Lower leg skin (tissue), 4 donors: ENCODE data around the gene ADGRL3. TPM values are rescaled to one million over a fixed set of nuclear protein-coding genes. Genes with fewer than 3 reads are reported as not detected.

Source experiments
- DNase-seq, 2 donors: peaks; one replicate each; pipeline ENCODE4 v3.0.0-alpha.2; 2019; ENCODE audit warnings: low spot score in 2 of 2
- H3K4me3 ChIP-seq: fragments of 200-600 bp; sonication (generic); 2 replicates; pipeline ENCODE4 v1.5.1; 2017; ENCODE audit warnings: mild to moderate bottlenecking, low read depth; ENCODE audit not compliant: poor library complexity, severe bottlenecking
- CTCF ChIP-seq, 3 donors: fragments of 450-650 bp; IDR thresholded peaks; one replicate each; pipeline ENCODE4 v1.5.1; 2016; ENCODE audit warnings: antibody characterized with exemption in 3 of 3, mild to moderate bottlenecking in 3 of 3, moderate library complexity in 2 of 3
- POLR2A ChIP-seq, 2 donors: fragments of 450-650 bp; IDR thresholded peaks; one replicate each; pipeline ENCODE4 v1.6.1; 2016 to 2017; ENCODE audit warnings: antibody characterized with exemption in 2 of 2, mild to moderate bottlenecking in 1 of 2, moderate library complexity in 1 of 2
- WGBS, 2 donors: methylation state at CpG; one replicate each; pipeline ENCODE4 v1.1.5; 2018; 5-methylcytosine and 5-hydroxymethylcytosine counted together
- intact Hi-C: fragments of 100-400 bp; cut with DNase I; formaldehyde crosslinking; loops from one replicate; pipeline ENCODE4 v1.15.0; 2023; ENCODE audit warnings: low total_unique reads
- total RNA-seq, 4 donors: library from RNA; depleted of rRNA; stranded (reverse); fragments of >200 nt; gene quantifications; one replicate each; pipeline ENCODE4 v1.1.0, GENCODE V29; 2016

Gene ADGRL3
- total RNA-seq, 4 donors from 2014 or later = 1.8 to 21.2 (median 8.2) TPM

DNA sequence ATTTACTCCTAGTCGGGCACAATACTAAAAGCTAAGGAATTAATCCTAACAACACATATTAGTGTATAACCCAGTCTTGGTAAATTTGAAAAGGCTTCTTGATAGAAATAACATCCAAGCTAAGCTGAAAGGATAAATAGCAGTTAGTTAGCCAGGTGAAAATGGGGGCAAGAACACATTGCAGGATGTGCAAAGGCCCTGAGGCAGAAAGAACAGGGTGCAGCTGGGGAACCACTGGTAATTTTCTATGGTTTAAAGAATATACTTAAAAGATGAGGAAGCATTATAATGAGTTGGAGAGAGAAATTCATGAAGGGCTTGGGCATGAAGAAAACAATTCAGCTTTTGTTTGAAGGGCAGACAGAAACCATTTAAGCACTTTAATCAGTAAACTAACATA, 689.0 kb downstream of the ADGRL3 start:
- intact Hi-C loops = no loop called here
- TF ChIP-seq POLR2A (IDR thresholded peaks at IDR 0.05) (no peak), CTCF (IDR thresholded peaks at IDR 0.05) (no peak)
- no peak overlapping the region for H3K4me3 ChIP-seq
- no peak for DNase-seq
- WGBS, 2 donors = 88% methylated on average over 1 of the region's 1 CpG

- intact Hi-C loops = no loop called here
- 84 to 89% methylated on average over 3 of the region's 3 CpGs for whole genome bisulfite sequencing, 2 donors
- TF ChIP-seq POLR2A (IDR thresholded peaks at IDR 0.05) (no peak), CTCF (IDR thresholded peaks at IDR 0.05) (no peak)
Observed at GRCh38 chr4:61890321-61890720, 690.2 kb downstream of the ADGRL3 start.

DNA sequence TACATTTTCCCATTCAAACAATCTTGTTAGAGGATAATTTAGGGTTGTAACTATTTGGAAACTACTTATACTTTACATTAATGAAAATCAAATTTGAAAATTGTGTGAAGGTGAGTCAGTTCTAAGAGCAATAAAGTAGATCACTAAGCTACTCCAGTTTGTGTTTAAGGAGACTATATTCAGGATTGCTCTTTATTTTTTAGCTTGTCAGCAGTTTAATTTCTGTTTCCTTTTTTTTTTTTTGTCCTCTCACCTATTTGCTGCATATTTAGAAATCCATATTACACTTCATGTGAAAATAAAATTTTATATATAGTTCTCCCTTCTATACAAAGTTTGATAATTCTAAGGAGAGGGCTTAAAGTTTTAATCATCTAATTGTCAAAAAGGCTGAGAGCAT, 691.8 kb downstream of the ADGRL3 start:
- intact Hi-C loops = no loop called here
- TF ChIP-seq POLR2A (IDR thresholded peaks at IDR 0.05) (no peak), CTCF (IDR thresholded peaks at IDR 0.05) (no peak)
- no peak overlapping the region for H3K4me3 ChIP-seq
- DNase-seq = no peak

More at GRCh38 chr4:61890321-61890720, 690.2 kb downstream of the ADGRL3 start:
- H3K4me3 ChIP-seq = no peak overlapping the region
- no peak for DNase-seq

- intact Hi-C loops = no loop called here
- no peak overlapping the region for H3K4me3 ChIP-seq
- TF ChIP-seq CTCF (IDR thresholded peaks at IDR 0.05) (no peak), POLR2A (IDR thresholded peaks at IDR 0.05) (no peak)
- 62 to 68% methylated on average over 2 of the region's 2 CpGs for WGBS, 2 donors
- DNase-seq = no peak
Observed at GRCh38 chr4:61896634-61897033, 696.5 kb downstream of the ADGRL3 start.

DNA sequence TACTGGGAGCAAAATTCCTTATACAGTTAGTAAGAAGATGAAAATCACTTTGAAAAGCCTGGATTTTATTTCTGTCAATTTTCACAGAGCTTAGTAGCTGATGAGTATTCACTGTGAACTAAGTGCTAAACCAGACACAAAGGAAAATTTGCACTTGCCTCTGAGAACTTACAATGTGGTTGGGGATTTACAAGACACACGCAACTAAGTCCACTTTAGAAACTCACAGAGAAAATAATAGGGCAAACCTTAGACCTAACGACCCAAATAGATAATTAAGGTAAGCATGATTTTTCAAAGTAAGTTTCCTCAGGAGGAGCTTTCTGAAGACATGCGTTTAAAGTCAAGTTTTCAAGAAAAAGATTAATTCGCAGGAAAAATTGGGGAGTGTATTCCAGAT, 708.9 kb downstream of the ADGRL3 start:
- H3K4me3 ChIP-seq = no peak overlapping the region
- TF ChIP-seq CTCF (IDR thresholded peaks at IDR 0.05) (no peak), POLR2A (IDR thresholded peaks at IDR 0.05) (no peak)
- no peak for DNase-seq
- intact Hi-C loops = no loop called here
- WGBS, 2 donors = 87 to 90% methylated on average over 4 of the region's 4 CpGs

DNA sequence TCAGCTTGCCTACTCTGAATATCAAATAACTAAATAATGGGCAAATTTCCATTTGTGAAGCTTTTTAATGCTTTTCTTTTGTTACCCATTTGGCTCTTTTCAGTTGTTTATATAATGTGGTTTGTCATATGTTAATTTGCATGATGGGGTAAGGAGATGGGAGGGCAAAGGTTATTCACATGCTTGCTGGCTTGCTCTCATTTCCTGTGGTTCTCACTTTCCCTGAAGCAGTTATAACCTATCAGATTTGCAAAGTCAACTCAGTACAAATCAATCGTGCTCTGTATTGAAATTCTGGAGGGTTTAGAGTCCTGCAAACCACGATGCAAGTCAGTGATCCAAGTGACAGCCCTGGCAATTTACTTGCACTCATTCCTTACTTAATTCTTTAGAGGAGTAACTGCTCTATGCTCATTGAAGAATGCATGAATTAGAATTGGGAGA, 711.2 kb downstream of the ADGRL3 start:
- intact Hi-C loops = no loop called here
- TF ChIP-seq CTCF (IDR thresholded peaks at IDR 0.05) (no peak), POLR2A (IDR thresholded peaks at IDR 0.05) (no peak)
- 37 to 54% methylated on average over 2 of the region's 2 CpGs for WGBS, 2 donors
- H3K4me3 ChIP-seq = no peak overlapping the region
- DNase-seq = no peak
